ENCODE measurements around the gene EBP. TPM values are rescaled to one million over a fixed set of nuclear protein-coding genes. Genes with fewer than 3 reads are reported as not detected.

Gene EBP
- total and polyA plus RNA-seq, 2 of the 8 experiments (the other 6 are each of a cell fraction or from before 2014, with no cell fraction given), result 143 to 286 TPM

GRCh38 chrX:48507246-48507645 is 14.4 kb upstream of the EBP start:
- no peaks in the 10 kb centered on the region for H3K36me3 ChIP-seq (ENCODE audit: control insufficient read depth in 2 of 4, insufficient read depth in 4 of 4, low read length in 3 of 4)
- POLR2A ChIA-PET (ENCODE audit: partially characterized antibody), result interaction anchor here (1.2 kb wide), 1 partner anchor 70 kb away, joined by 3 read pairs; no protein-coding TSS in a partner anchor
- TF ChIP-seq CBX5 (IDR thresholded peaks at IDR 0.05; ENCODE audit: low read depth, low read length) (no peak), TAF1 (IDR thresholded peaks at IDR 0.05; ENCODE audit: low read depth, low read length) (no peak), CTCF (IDR thresholded peaks at IDR 0.05; ENCODE audit: control extremely low read depth in 1 of 3, insufficient read depth in 1 of 3, low read depth in 1 of 3, low read length in 3 of 3) (no peak), POU5F1 (IDR thresholded peaks at IDR 0.05; ENCODE audit: low read depth, low read length) (no peak), SAP30 (IDR thresholded peaks at IDR 0.05; ENCODE audit: insufficient read depth, insufficient replicate concordance, low read length) (no peak), ATF3 (IDR thresholded peaks at IDR 0.05; ENCODE audit: insufficient read depth, low read depth, low read length) (no peak), ASH2L (IDR thresholded peaks at IDR 0.05; ENCODE audit: low read length) (no peak), EZH2 (IDR thresholded peaks at IDR 0.05; ENCODE audit: low read depth, low read length, severe bottlenecking) (no peak), CHD2 (IDR thresholded peaks at IDR 0.05; ENCODE audit: low read length) (no peak), ZNF274 (IDR thresholded peaks at IDR 0.05; ENCODE audit: borderline replicate concordance, extremely low read depth, low read length) (no peak), SP4 (IDR thresholded peaks at IDR 0.05; ENCODE audit: low read length) (no peak)

More at GRCh38 chrX:48507246-48507645, 14.4 kb upstream of the EBP start:
- Histone ChIP-seq H2BK5ac (ENCODE audit: low read depth, low read length) (no peak overlapping the region), H2BK120ac (replicated peaks; ENCODE audit: low read depth, low read length) (no peak overlapping the region), H3K23me2 (ENCODE audit: low read depth, low read length) (no peaks in the 10 kb centered on the region; the same call in 1 of the 2 replicates), H4K8ac (ENCODE audit: extremely low read depth, insufficient read depth, low read length) (no peak overlapping the region), H3K56ac (replicated peaks; ENCODE audit: insufficient read length, low read depth, low read length) (no peak overlapping the region), H2AK5ac (ENCODE audit: low read depth, low read length) (no peak overlapping the region), H3K79me2 (ENCODE audit: control insufficient read depth in 1 of 2, insufficient read depth in 2 of 2, low read length in 2 of 2) (no peaks in the 10 kb centered on the region), H4K20me1 (replicated peaks in 1 of 2; ENCODE audit: control insufficient read depth in 1 of 2, insufficient read depth in 2 of 2, low read length in 2 of 2) (no peaks in the 10 kb centered on the region), H3K4me3 (ENCODE audit: extremely low read depth in 1 of 4, insufficient read depth in 2 of 4, low read depth in 3 of 4, low read length in 4 of 4) (no peak overlapping the region), H3K27ac (ENCODE audit: low read depth, low read length) (no peak overlapping the region), H4K5ac (ENCODE audit: insufficient read length, low read depth, low read length) (no peak overlapping the region), H3K4me1 (replicated peaks in 1 of 4; ENCODE audit: control insufficient read depth in 3 of 4, insufficient read depth in 4 of 4, low read length in 3 of 4) (peaks cover 0 to 5% (median 2%) of the 10 kb centered on the region in 4 experiments; a peak in 4 of 7 replicates), H3K18ac (ENCODE audit: extremely low read depth, low read length) (no peak overlapping the region), H2AFZ (ENCODE audit: low read length) (no peak overlapping the region), H3K4ac (replicated peaks; ENCODE audit: insufficient read length, low read depth, low read length) (no peak overlapping the region), H3K9ac (replicated peaks in 1 of 4; ENCODE audit: extremely low read depth in 1 of 4, low read depth in 3 of 4, low read length in 3 of 4) (no peak overlapping the region), H3K4me2 (ENCODE audit: insufficient read depth in 1 of 2, low read depth in 2 of 2, low read length in 2 of 2) (no peak overlapping the region; a peak in 1 of 4 replicates), H3K27me3 (replicated peaks in 1 of 4; ENCODE audit: control insufficient read depth in 3 of 4, extremely low read depth in 1 of 4, insufficient read depth in 3 of 4, low read length in 3 of 4) (no peaks in the 10 kb centered on the region; a peak in 2 of 7 replicates), H2BK20ac (ENCODE audit: low read length) (no peak overlapping the region), H3K14ac (ENCODE audit: insufficient read length) (no peak overlapping the region), H4K91ac (replicated peaks; ENCODE audit: insufficient read length, low read length) (no peak overlapping the region), H3K23ac (ENCODE audit: insufficient read length) (no peak overlapping the region), H2BK15ac (ENCODE audit: low read length) (no peak overlapping the region), H3K79me1 (ENCODE audit: low read depth, low read length) (no peaks in the 10 kb centered on the region), H2BK12ac (ENCODE audit: low read depth, low read length) (no peak overlapping the region), H3K9me3 (ENCODE audit: insufficient read depth in 2 of 2, low read depth in 1 of 2, low read length in 1 of 2) (no peaks in the 10 kb centered on the region)
- CTCF ChIA-PET (ENCODE audit: partially characterized antibody), result interaction anchor here (1.7 kb wide), 1 partner anchor 39 kb away, joined by 4 read pairs; no protein-coding TSS in a partner anchor
- DNase-seq (ENCODE audit: low read depth in 1 of 2, low spot score in 2 of 2), result no peak
- FAIRE-seq, result no peak
- WGBS, 2 experiments (ENCODE audit: extremely low coverage in 1 of 2, insufficient coverage in 1 of 2, insufficient read length in 1 of 2, insufficient replicate concordance in 2 of 2, low coverage in 1 of 2, low lambda C conversion rate in 2 of 2, missing lambda C conversion rate in 1 of 2), result 88% methylated on average over 5 of the region's 5 CpGs; no CpG with 5 or more reads in 1 of the 2 experiments
